Measurements from ENCODE around the gene ILKAP.

Gene ILKAP

DNA sequence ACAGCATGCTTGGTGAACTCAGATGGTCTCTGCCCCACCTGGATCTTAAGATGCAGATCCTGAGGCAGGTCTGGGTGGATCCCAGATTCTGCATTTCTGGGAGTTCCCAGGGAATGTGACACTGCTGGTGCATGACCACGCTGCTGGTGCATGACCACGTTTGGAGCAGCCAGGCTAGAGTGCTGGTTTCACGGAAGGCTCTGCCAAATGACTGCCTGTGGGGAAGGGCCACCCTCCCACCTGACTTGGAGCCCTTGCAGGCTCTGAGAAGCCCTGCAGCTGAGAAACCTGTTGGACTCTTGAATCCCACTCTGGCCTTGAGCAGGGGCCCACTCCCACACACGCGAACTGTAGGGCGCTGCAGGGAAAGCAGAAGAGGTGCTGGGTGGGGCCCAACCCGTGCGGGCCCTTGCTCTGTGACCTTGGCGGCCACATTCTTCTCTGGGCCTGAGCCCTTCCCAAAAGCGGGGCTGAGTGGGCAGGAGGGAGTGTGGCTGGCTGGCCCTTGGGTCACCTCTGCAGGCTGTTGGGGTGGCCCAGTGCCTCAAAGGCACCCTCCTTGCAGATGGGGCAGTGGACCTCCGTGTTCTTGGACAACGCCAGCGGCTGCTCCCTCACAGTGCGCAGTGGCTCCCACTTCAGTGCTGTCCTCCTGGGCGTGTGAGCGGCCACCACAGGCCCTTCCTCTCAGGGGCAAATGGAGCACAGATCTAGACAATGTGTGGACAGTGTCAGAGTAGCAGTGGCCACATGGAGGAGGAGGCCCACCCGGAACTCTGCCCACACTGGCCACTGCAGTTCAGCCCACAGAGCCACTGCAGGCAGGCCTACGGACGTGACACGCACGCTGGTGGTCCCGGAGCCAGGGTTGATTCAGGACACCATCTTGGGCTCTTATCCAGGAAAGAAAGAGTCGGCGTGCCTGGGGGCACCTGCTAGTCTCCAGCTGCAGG lies 36.8 kb downstream of the ILKAP start:
- Mint-ChIP-seq H3K4me3 (no peak overlapping the region), H3K9me3 (no peaks in the 10 kb centered on the region), H3K27me3 (peaks cover 6% of the 10 kb centered on the region), H3K27ac (no peak overlapping the region), H3K4me1 (no peaks in the 10 kb centered on the region), H3K36me3 (peaks cover 5% of the 10 kb centered on the region)

- no peak overlapping the region for H3K27ac Mint-ChIP-seq
- peaks cover 2% of the 10 kb centered on the region for H3K36me3 Mint-ChIP-seq
- H3K4me1 Mint-ChIP-seq, result no peaks in the 10 kb centered on the region
Measured at GRCh38 chr2:238165288-238165921, 38.1 kb downstream of the ILKAP start.

DNA sequence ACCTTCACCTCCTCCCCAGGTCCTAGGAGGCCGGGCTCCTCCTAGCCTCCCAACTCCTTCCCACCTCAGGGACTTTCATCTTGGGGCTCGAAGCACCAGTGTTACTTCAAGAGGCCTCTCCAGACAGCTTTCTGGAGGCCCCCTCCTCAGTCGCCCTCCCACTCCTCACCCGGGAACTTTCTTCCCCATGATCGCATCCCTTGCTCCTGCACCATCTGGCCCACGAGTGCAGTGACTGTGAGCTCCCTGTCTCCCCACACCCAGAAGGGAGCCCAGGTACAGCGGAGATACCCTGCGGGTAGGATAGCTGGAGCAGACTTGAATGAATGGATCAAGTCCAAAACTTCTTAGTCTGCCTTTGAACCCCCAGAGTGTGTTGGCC lies 38.6 kb downstream of the ILKAP start:
- no peak overlapping the region for H3K27ac Mint-ChIP-seq
- no peaks in the 10 kb centered on the region for H3K36me3 Mint-ChIP-seq
- peaks cover 10% of the 10 kb centered on the region for H3K27me3 Mint-ChIP-seq
- H3K9me3 Mint-ChIP-seq, result no peaks in the 10 kb centered on the region
- no peak overlapping the region for H3K4me3 Mint-ChIP-seq
- H3K4me1 Mint-ChIP-seq, result no peaks in the 10 kb centered on the region

More at GRCh38 chr2:238165288-238165921, 38.1 kb downstream of the ILKAP start:
- Mint-ChIP-seq H3K9me3 (no peaks in the 10 kb centered on the region), H3K4me3 (no peak overlapping the region), H3K27me3 (peaks cover 10% of the 10 kb centered on the region)

GRCh38 chr2:238163481-238164198 lies 39.9 kb downstream of the ILKAP start:
- Mint-ChIP-seq H3K36me3 (no peaks in the 10 kb centered on the region), H3K27me3 (peaks cover 14% of the 10 kb centered on the region), H3K9me3 (no peaks in the 10 kb centered on the region), H3K4me1 (peaks cover 7% of the 10 kb centered on the region), H3K27ac (no peak overlapping the region), H3K4me3 (no peak overlapping the region)

GRCh38 chr2:238162846-238163441 lies 40.6 kb downstream of the ILKAP start:
- H3K9me3 Mint-ChIP-seq, result no peaks in the 10 kb centered on the region
- no peaks in the 10 kb centered on the region for H3K36me3 Mint-ChIP-seq
- no peak overlapping the region for H3K4me3 Mint-ChIP-seq
- H3K27me3 Mint-ChIP-seq, result peaks cover 14% of the 10 kb centered on the region
- H3K4me1 Mint-ChIP-seq, result peaks cover 7% of the 10 kb centered on the region
- H3K27ac Mint-ChIP-seq, result no peak overlapping the region

DNA sequence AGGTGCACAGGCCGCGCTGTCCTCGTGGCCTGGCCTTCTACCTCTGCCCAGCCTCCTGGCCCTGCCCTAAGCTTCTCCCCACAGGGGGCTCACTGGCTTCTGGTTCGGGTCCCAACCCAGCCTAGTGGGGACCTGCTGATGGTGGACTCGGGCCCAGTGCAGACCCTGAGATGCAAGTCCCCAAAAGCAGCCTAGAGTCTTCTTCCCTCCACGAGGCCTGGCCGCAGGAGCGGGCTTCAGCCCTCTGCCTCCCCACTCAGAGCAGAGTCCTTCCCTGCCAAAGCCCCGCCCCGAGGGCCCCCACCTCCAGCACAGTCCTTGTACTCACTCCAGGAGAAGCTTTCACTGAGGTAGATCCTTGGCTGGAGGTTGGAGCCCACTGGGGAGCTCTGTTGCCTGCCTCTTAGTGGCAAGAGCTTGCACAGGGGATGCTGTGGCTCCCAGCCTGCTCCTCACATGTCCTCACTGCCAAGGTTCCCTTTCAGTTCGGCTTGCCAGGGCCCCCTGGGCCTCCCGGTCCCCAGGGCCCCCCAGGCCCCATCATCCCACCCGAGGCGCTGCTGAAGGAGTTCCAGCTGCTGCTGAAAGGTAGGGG lies 41.1 kb downstream of the ILKAP start:
- Mint-ChIP-seq H3K4me3 (no peak overlapping the region), H3K27me3 (peaks cover 14% of the 10 kb centered on the region), H3K9me3 (no peaks in the 10 kb centered on the region), H3K27ac (no peak overlapping the region), H3K4me1 (peaks cover 7% of the 10 kb centered on the region), H3K36me3 (no peaks in the 10 kb centered on the region)

- Mint-ChIP-seq H3K27ac (no peak overlapping the region), H3K4me1 (peaks cover 7% of the 10 kb centered on the region), H3K4me3 (no peak overlapping the region), H3K27me3 (peaks cover 14% of the 10 kb centered on the region), H3K9me3 (no peaks in the 10 kb centered on the region), H3K36me3 (no peaks in the 10 kb centered on the region)
Measured at GRCh38 chr2:238161291-238162051, 42.0 kb downstream of the ILKAP start.

GRCh38 chr2:238160206-238161129 lies 43.0 kb downstream of the ILKAP start:
- H3K27me3 Mint-ChIP-seq, result peaks cover 14% of the 10 kb centered on the region
- H3K27ac Mint-ChIP-seq, result no peak overlapping the region
- H3K36me3 Mint-ChIP-seq, result no peaks in the 10 kb centered on the region
- H3K9me3 Mint-ChIP-seq, result no peaks in the 10 kb centered on the region
- peaks cover 7% of the 10 kb centered on the region for H3K4me1 Mint-ChIP-seq
- peak overlapping the region; percentile 15 for H3K4me3 Mint-ChIP-seq

GRCh38 chr2:238159661-238160205 lies 43.8 kb downstream of the ILKAP start:
- H3K27ac Mint-ChIP-seq, result no peak overlapping the region
- H3K9me3 Mint-ChIP-seq, result no peaks in the 10 kb centered on the region
- peaks cover 7% of the 10 kb centered on the region for H3K4me1 Mint-ChIP-seq
- peak overlapping the region; percentile 80 for H3K4me3 Mint-ChIP-seq
- no peaks in the 10 kb centered on the region for H3K36me3 Mint-ChIP-seq
- H3K27me3 Mint-ChIP-seq, result peaks cover 10% of the 10 kb centered on the region

GRCh38 chr2:238159071-238159539 lies 44.4 kb downstream of the ILKAP start:
- Mint-ChIP-seq H3K27me3 (peaks cover 8% of the 10 kb centered on the region), H3K36me3 (no peaks in the 10 kb centered on the region), H3K4me3 (peak overlapping the region; percentile 80), H3K9me3 (no peaks in the 10 kb centered on the region), H3K4me1 (peaks cover 7% of the 10 kb centered on the region), H3K27ac (no peak overlapping the region)

- Mint-ChIP-seq H3K27me3 (peaks cover 8% of the 10 kb centered on the region), H3K4me3 (peak within 1 kb of the TSS; percentile 80), H3K36me3 (no peaks in the 10 kb centered on the region), H3K4me1 (peaks cover 7% of the 10 kb centered on the region), H3K9me3 (no peaks in the 10 kb centered on the region), H3K27ac (no peak within 1 kb of the TSS)
Measured at GRCh38 chr2:238158509-238159070, 44.9 kb downstream of the ILKAP start, which contains the start of gene ERFE. Gene ERFE (plus strand): TSS chr2:238158970. CDS start chr2:238159008, 38 bp downstream.

DNA sequence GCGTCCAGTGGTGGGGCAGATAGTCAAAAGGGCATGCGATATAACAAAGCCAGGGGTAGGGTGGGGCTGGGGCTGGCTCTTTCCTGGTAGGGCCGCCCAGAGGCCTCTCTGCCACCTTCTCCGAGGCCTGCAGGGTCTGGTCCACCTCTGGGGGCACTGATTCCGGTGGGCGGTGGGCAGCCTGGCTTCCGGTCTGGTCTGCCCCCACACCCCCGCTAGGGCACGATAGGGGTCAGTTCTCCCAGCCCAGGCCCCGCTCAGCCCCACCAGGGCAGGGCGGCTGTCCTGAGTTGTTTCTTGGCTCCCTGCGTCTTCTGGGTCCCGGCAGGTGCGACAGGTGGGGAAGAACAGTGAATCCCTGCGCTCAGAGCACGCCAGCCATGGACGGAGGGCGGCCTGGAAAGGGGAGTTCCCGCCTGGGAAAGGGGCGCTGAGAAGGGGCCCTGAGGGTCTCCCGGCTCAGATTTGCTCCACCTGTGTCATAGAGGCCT lies 45.4 kb downstream of the ILKAP start:
- H3K27ac Mint-ChIP-seq, result no peak overlapping the region
- peak overlapping the region; percentile 11 for H3K4me3 Mint-ChIP-seq
- no peaks in the 10 kb centered on the region for H3K36me3 Mint-ChIP-seq
- no peaks in the 10 kb centered on the region for H3K9me3 Mint-ChIP-seq
- H3K4me1 Mint-ChIP-seq, result peaks cover 7% of the 10 kb centered on the region
- peaks cover 8% of the 10 kb centered on the region for H3K27me3 Mint-ChIP-seq

GRCh38 chr2:238157506-238158017 lies 45.9 kb downstream of the ILKAP start:
- H3K4me3 Mint-ChIP-seq, result peak overlapping the region; percentile 7
- peaks cover 8% of the 10 kb centered on the region for H3K27me3 Mint-ChIP-seq
- no peaks in the 10 kb centered on the region for H3K36me3 Mint-ChIP-seq
- H3K27ac Mint-ChIP-seq, result no peak overlapping the region
- peaks cover 7% of the 10 kb centered on the region for H3K4me1 Mint-ChIP-seq
- no peaks in the 10 kb centered on the region for H3K9me3 Mint-ChIP-seq

All from activated naive CD4-positive, alpha-beta T cell treated with anti-CD3 and anti-CD28 coated beads, Interleukin-2, amount 50 U/mL, for 24 hours (primary cell).